ENCODE results near the gene ADAMTSL3.

GRCh38 chr15:83709241-83709640 is 55.3 kb downstream of the ADAMTSL3 start:
- TF ChIP-seq CTCF (conservative IDR thresholded peaks at IDR 0.05 in 1 of 2, IDR thresholded peaks at IDR 0.05 in 1 of 2; ENCODE audit: extremely low read depth in 1 of 2, insufficient read depth in 1 of 2, low read depth in 1 of 2, low read length in 2 of 2) (no peak), EZH2 (IDR thresholded peaks at IDR 0.05; ENCODE audit: borderline replicate concordance, low read length) (no peak)

All from mammary epithelial cell (primary cell).